A549 (cell line): ENCODE data around the gene PTH2R. TPM values are rescaled to one million over a fixed set of nuclear protein-coding genes. Genes with fewer than 3 reads are reported as not detected.
A peak's percentile ranks its signal among the peaks of the same experiment; 100 is the strongest.
"Not testable (repeated sequence)": the region's sequence is repeated elsewhere in the genome, so short reads cannot be mapped to it uniquely, and the experiment has no call there.

Experiments
- ATAC-seq, 2 experiments: fragments of 200-7000 bp in 1 of 2; fragments of >200 bp in 1 of 2; cut with Nextera tagmentation in 1 of 2; cut with Tn5 transposase in 1 of 2; 3 replicates each; pipeline versions ENCODE4 v1.8.0 to v1.9.1; 2018 to 2020; ENCODE audit warnings: mild to moderate bottlenecking in 1 of 2, moderate library complexity in 1 of 2
- CTCF ChIA-PET: fragments of 300-600 bp; sonication (Branson Sonifier 250); formaldehyde crosslinking; extraction: SDS; loops from one replicate; lab custom pipeline; 2021; ENCODE audit warnings: antibody characterized with exemption, inconsistent platforms; lab: Yijun Ruan, JAX
- POLR2A ChIA-PET: fragments of 350-600 bp; formaldehyde crosslinking; extraction: SDS; loops from one replicate; lab custom pipeline; 2021; ENCODE audit warnings: antibody characterized with exemption, inconsistent platforms; lab: Yijun Ruan, JAX
- DNase-seq, 2 experiments: peaks; one replicate each; pipeline versions ENCODE4 v3.0.0 to v3.0.0-alpha.2; 2011 to 2016; ENCODE audit warnings: low read depth in 1 of 2, low spot score in 1 of 2
- FAIRE-seq: peaks from 2 replicates; lab custom pipeline; 2011; peaks lifted over from hg19 to GRCh38; lab: Jason Lieb, UNC
- H3K27ac ChIP-seq, 2 experiments: fragments of >200 bp; sonication (Bioruptor Twin); formaldehyde crosslinking; 3 replicates each; pipeline ENCODE4 v1.5.1; 2016 to 2017
- H3K4me1 ChIP-seq: fragments of >200 bp; sonication (Bioruptor Twin); formaldehyde crosslinking; 3 replicates; pipeline ENCODE4 v1.6.1; 2016
- H3K4me2 ChIP-seq: fragments of >200 bp; sonication (Bioruptor Twin); formaldehyde crosslinking; 3 replicates; pipeline ENCODE4 v1.6.1; 2016
- H3K4me3 ChIP-seq: fragments of >200 bp; sonication (Bioruptor Twin); formaldehyde crosslinking; 3 replicates; pipeline ENCODE4 v1.5.1; 2016
- H3K9me3 ChIP-seq: fragments of >200 bp; sonication (Bioruptor Twin); formaldehyde crosslinking; 3 replicates; pipeline ENCODE4 v1.6.1; 2016
- ATOH8 ChIP-seq: fragments of 250-450 bp; sonication (Bioruptor Pico); IDR thresholded peaks from 2 replicates; pipeline ENCODE4 v1.5.0; 2020; ENCODE audit warnings: low read depth, mild to moderate bottlenecking, moderate library complexity
- BHLHE40 ChIP-seq: IDR thresholded peaks from 2 replicates; pipeline ENCODE4 v1.6.1; 2012; ENCODE audit warnings: low read depth, low read length, inconsistent platforms
- CTCF ChIP-seq: fragments of >200 bp; sonication (Bioruptor Twin); formaldehyde crosslinking; IDR thresholded peaks from 3 replicates; pipeline ENCODE4 v1.5.1; 2016
- EHF ChIP-seq: fragments of 250-450 bp; sonication (Bioruptor Pico); IDR thresholded peaks from 2 replicates; pipeline ENCODE4 v1.5.0; 2020; ENCODE audit warnings: mild to moderate bottlenecking
- FOSB ChIP-seq: fragments of 250-450 bp; sonication (Bioruptor Pico); IDR thresholded peaks from 2 replicates; pipeline ENCODE4 v1.5.0; 2020; ENCODE audit warnings: mild to moderate bottlenecking, moderate library complexity
- HMGXB4 ChIP-seq: fragments of 250-450 bp; sonication (Bioruptor Pico); IDR thresholded peaks from 2 replicates; pipeline ENCODE4 v1.5.0; 2021; ENCODE audit warnings: mild to moderate bottlenecking, moderate library complexity, borderline replicate concordance
- HOXA7 ChIP-seq: fragments of 250-450 bp; sonication (Bioruptor Pico); IDR thresholded peaks from 2 replicates; pipeline ENCODE4 v1.5.0; 2020; ENCODE audit warnings: mild to moderate bottlenecking, moderate library complexity
- HOXB13 ChIP-seq: fragments of 250-450 bp; sonication (Bioruptor Pico); IDR thresholded peaks from 2 replicates; pipeline ENCODE4 v1.5.0; 2020; ENCODE audit warnings: low read depth, mild to moderate bottlenecking, moderate library complexity
- KDM1A ChIP-seq: fragments of 200-600 bp; sonication (generic); IDR thresholded peaks from 2 replicates; pipeline ENCODE4 v1.6.1; 2016; ENCODE audit warnings: low read depth, mild to moderate bottlenecking
- MAFK ChIP-seq: fragments of 450-650 bp; IDR thresholded peaks from 2 replicates; pipeline ENCODE4 v1.6.1; 2014; ENCODE audit not compliant: partially characterized antibody
- NFE2L2 ChIP-seq: fragments of 150-350 bp; conservative IDR thresholded peaks from 2 replicates; pipeline ENCODE4 v1.6.1; 2014; ENCODE audit warnings: low read length
- NPAS2 ChIP-seq: fragments of 250-450 bp; sonication (Bioruptor Pico); IDR thresholded peaks from 2 replicates; pipeline ENCODE4 v1.8.0; 2022; ENCODE audit warnings: mild to moderate bottlenecking, moderate library complexity, borderline replicate concordance
- PHF8 ChIP-seq: fragments of 200-600 bp; sonication (generic); IDR thresholded peaks from 2 replicates; pipeline ENCODE4 v1.6.1; 2016; ENCODE audit warnings: low read depth, mild to moderate bottlenecking, antibody characterized with exemption, moderate library complexity, borderline replicate concordance
- POLR2A ChIP-seq: IDR thresholded peaks from 2 replicates; pipeline ENCODE4 v1.6.1; 2012; ENCODE audit warnings: mild to moderate bottlenecking, low read length
- POLR2AphosphoS2 ChIP-seq: conservative IDR thresholded peaks from 2 replicates; pipeline ENCODE4 v1.6.1; 2012; ENCODE audit warnings: low read length, improper control_type of control experiment, inconsistent platforms
- RARB ChIP-seq: fragments of 250-450 bp; sonication (Bioruptor Pico); IDR thresholded peaks from 2 replicates; pipeline ENCODE4 v1.8.0; 2021; ENCODE audit warnings: mild to moderate bottlenecking, moderate library complexity
- SREBF2 ChIP-seq: fragments of 450-650 bp; IDR thresholded peaks from 2 replicates; pipeline ENCODE4 v1.6.1; 2014; ENCODE audit warnings: mild to moderate bottlenecking, moderate library complexity
- TFCP2L1 ChIP-seq: fragments of 250-450 bp; sonication (Bioruptor Pico); IDR thresholded peaks from 2 replicates; pipeline ENCODE4 v1.5.0; 2021; ENCODE audit warnings: mild to moderate bottlenecking
- USF2 ChIP-seq: fragments of 450-650 bp; IDR thresholded peaks from 2 replicates; pipeline ENCODE4 v1.6.1; 2014; ENCODE audit warnings: antibody characterized with exemption
- ZSCAN20 ChIP-seq: fragments of 250-450 bp; sonication (Bioruptor Pico); IDR thresholded peaks from 2 replicates; pipeline ENCODE4 v1.8.0; 2022; ENCODE audit warnings: mild to moderate bottlenecking, moderate library complexity
- WGBS: methylation state at CpG from one replicate; pipeline ENCODE4 v1.1.6; 2017; ENCODE audit errors: missing lambda C conversion rate; 5-methylcytosine and 5-hydroxymethylcytosine counted together
- polyA plus RNA-seq, 4 experiments: library from polyadenylated mRNA; depleted of rRNA in 3 of 4; stranded (reverse); fragments of >200 nt; fragmentation: RNase III in 1 of 4; extraction: RNeasy Plus Mini Kit Qiagen cat#74134 plus additional on column Dnase treatment in 1 of 4; gene quantifications; 2 replicates in 3 of 4; 3 replicates in 1 of 4; pipeline ENCODE4 v1.2.3, GENCODE V29; 2011 to 2017

Gene PTH2R
- polyA plus RNA-seq, 2 of the 4 experiments (the other 2 are of a cell fraction) = not detected

GRCh38 chr2:208389940-208390339 is 16.7 kb upstream of the PTH2R start:
- CTCF ChIA-PET = interaction anchor here (0.5 to 2.4 kb wide), 5 partner anchors 14 to 1213 kb away, joined by 3 to 8 read pairs (median 3); no protein-coding TSS in a partner anchor
- peaks cover 14% of the 10 kb centered on the region; the same call in 2 of the 3 replicates for H3K9me3 ChIP-seq
- FAIRE-seq (no peak), DNase-seq (no peak), ATAC-seq (no peak)
- no peak overlapping the region for H3K4me3 ChIP-seq
- TF ChIP-seq NFE2L2 (no peak), POLR2AphosphoS2 (no peak), MAFK (peak; percentile 69)
- POLR2A ChIA-PET = no interaction called here
- no peak overlapping the region for H3K4me2 ChIP-seq
- H3K27ac ChIP-seq = no peak overlapping the region
- no peaks in the 10 kb centered on the region for H3K4me1 ChIP-seq
- 24% methylated on average over 3 of the region's 3 CpGs for WGBS

GRCh38 chr2:208392300-208392699 is 14.3 kb upstream of the PTH2R start:
- no peak for DNase-seq
- WGBS = 12% methylated on average over 3 of the region's 3 CpGs
- peaks cover 14% of the 10 kb centered on the region; the same call in 2 of the 3 replicates for H3K9me3 ChIP-seq
- no peak overlapping the region for H3K4me2 ChIP-seq
- H3K4me1 ChIP-seq = no peaks in the 10 kb centered on the region
- POLR2A ChIA-PET = no interaction called here
- CTCF ChIA-PET = interaction anchor here (0.9 to 1.5 kb wide), 3 partner anchors 15 to 26 kb away, joined by 3 to 5 read pairs (median 3); partner anchors contain the start of gene PTH2R
- FAIRE-seq = no peak
- H3K4me3 ChIP-seq = no peak overlapping the region
- H3K27ac ChIP-seq = no peak overlapping the region
- TF ChIP-seq POLR2A = no peak
- TF ChIP-seq HOXB13 = no peak
- TF ChIP-seq FOSB (CRISPR knock-in tag) = no peak
- TF ChIP-seq SREBF2 = no peak
- TF ChIP-seq ATOH8 = no peak
- TF ChIP-seq BHLHE40 = no peak
- no peak for TF ChIP-seq NPAS2 (CRISPR knock-in tag)
- TF ChIP-seq KDM1A = no peak
- TF ChIP-seq HMGXB4 (CRISPR knock-in tag) = no peak
- TF ChIP-seq EHF (CRISPR knock-in tag) = no peak
- no peak for TF ChIP-seq TFCP2L1 (CRISPR knock-in tag)
- TF ChIP-seq ZSCAN20 (CRISPR knock-in tag) = no peak
- TF ChIP-seq RARB (CRISPR knock-in tag) = no peak
- TF ChIP-seq HOXA7 (CRISPR knock-in tag) = no peak
- TF ChIP-seq PHF8 = no peak
- TF ChIP-seq CTCF = no peak
- no peak for TF ChIP-seq USF2
- peak in 1 of 2 experiments; percentile 45; a peak in 1 of 6 replicates for ATAC-seq

GRCh38 chr2:208396796-208397195 is 9.8 kb upstream of the PTH2R start:
- DNase-seq, CTCF ChIA-PET, H3K4me3 ChIP-seq, ATAC-seq, H3K4me2 ChIP-seq, FAIRE-seq, H3K4me1 ChIP-seq, H3K27ac ChIP-seq, POLR2A ChIA-PET: not testable (repeated sequence)
- H3K9me3 ChIP-seq = peaks cover 14% of the 10 kb centered on the region; the same call in 2 of the 3 replicates
- WGBS = 39% methylated on average over 4 of the region's 4 CpGs
